Karpas-422 (cell line): Measurements from ENCODE around the gene MED13L. TPM values are rescaled to one million over a fixed set of nuclear protein-coding genes. Genes with fewer than 3 reads are reported as not detected.

Source experiments
- DNase-seq: peaks from one replicate; pipeline ENCODE4 v3.0.0-alpha.2; 2015
- H2AFZ ChIP-seq: fragments of 200-600 bp; sonication (generic); 2 replicates; pipeline ENCODE4 v1.6.1; 2014; ENCODE audit warnings: antibody characterized with exemption, low read length, mixed read lengths
- H3K27ac ChIP-seq: fragments of 200-600 bp; sonication (generic); 2 replicates; pipeline ENCODE4 v1.5.1; 2014; ENCODE audit warnings: mild to moderate bottlenecking, low read length, moderate library complexity
- H3K27me3 ChIP-seq: fragments of 200-600 bp; sonication (generic); 2 replicates; pipeline ENCODE4 v1.6.1; 2014; ENCODE audit warnings: low read length, mixed read lengths
- H3K36me3 ChIP-seq: fragments of 200-600 bp; sonication (generic); 2 replicates; pipeline ENCODE4 v1.6.1; 2014; ENCODE audit warnings: low read length, mixed read lengths; ENCODE audit not compliant: insufficient read depth
- H3K4me1 ChIP-seq: fragments of 200-600 bp; sonication (generic); 2 replicates; pipeline ENCODE4 v1.6.1; 2014; ENCODE audit warnings: mild to moderate bottlenecking, low read length, mixed read lengths
- H3K4me2 ChIP-seq: fragments of 200-600 bp; sonication (generic); 2 replicates; pipeline ENCODE4 v1.6.1; 2014; ENCODE audit warnings: low read length, low read depth, mild to moderate bottlenecking; ENCODE audit not compliant: poor library complexity, severe bottlenecking
- H3K4me3 ChIP-seq: fragments of 200-600 bp; sonication (generic); 2 replicates; pipeline ENCODE4 v1.5.1; 2014; ENCODE audit warnings: mild to moderate bottlenecking, antibody characterized with exemption, low read length, mixed read lengths
- H3K79me2 ChIP-seq: fragments of 200-600 bp; sonication (generic); 2 replicates; pipeline ENCODE4 v1.6.1; 2014; ENCODE audit warnings: mild to moderate bottlenecking, low read length, mixed read lengths
- H3K9ac ChIP-seq: fragments of 200-600 bp; sonication (generic); 2 replicates; pipeline ENCODE4 v1.6.0; 2014; ENCODE audit warnings: low read length
- H3K9me2 ChIP-seq: fragments of 200-600 bp; sonication (generic), shearing (Covaris generic); replicated peaks from 2 replicates; pipeline ENCODE4 v1.6.0; 2014; ENCODE audit warnings: mild to moderate bottlenecking, low read length, moderate library complexity; ENCODE audit not compliant: insufficient read depth
- H3K9me3 ChIP-seq: fragments of 300-700, 200-600 bp; sonication (generic); 2 replicates; pipeline ENCODE4 v1.6.1; 2014; ENCODE audit warnings: low read length, mixed read lengths
- H4K20me1 ChIP-seq: fragments of 200-600 bp; sonication (generic); 2 replicates; pipeline ENCODE4 v1.6.1; 2014; ENCODE audit warnings: mild to moderate bottlenecking, antibody characterized with exemption, low read length, low read depth; ENCODE audit not compliant: insufficient read depth
- total RNA-seq: library from RNA; depleted of rRNA; stranded (reverse); fragments of >200 nt; shearing (Covaris generic); gene quantifications from 2 replicates; pipeline ENCODE4 v1.2.3, GENCODE V29; 2014; ENCODE audit warnings: low replicate concordance

The MED13L gene
- total RNA-seq, 1 experiment from 2014 or later = 37.5 TPM

GRCh38 chr12:116000252-116000651, 277.2 kb downstream of the MED13L start:
- H3K79me2 ChIP-seq = no peaks in the 10 kb centered on the region
- no peaks in the 10 kb centered on the region for H3K36me3 ChIP-seq
- H3K9me2 ChIP-seq = no peaks in the 10 kb centered on the region
- no peaks in the 10 kb centered on the region for H3K27me3 ChIP-seq
- H3K4me1 ChIP-seq = peaks cover 5% of the 10 kb centered on the region
- H3K9me3 ChIP-seq = no peaks in the 10 kb centered on the region
- no peak overlapping the region for H3K27ac ChIP-seq
- no peak overlapping the region for H2AFZ ChIP-seq
- DNase-seq = no peak
- no peak overlapping the region for H3K4me3 ChIP-seq
- no peaks in the 10 kb centered on the region for H4K20me1 ChIP-seq
- H3K9ac ChIP-seq = no peak overlapping the region
- no peak overlapping the region for H3K4me2 ChIP-seq

- Histone ChIP-seq H4K20me1 (no peaks in the 10 kb centered on the region), H3K9ac (no peak overlapping the region), H3K9me3 (no peaks in the 10 kb centered on the region), H3K79me2 (no peaks in the 10 kb centered on the region), H3K4me2 (no peak overlapping the region), H2AFZ (no peak overlapping the region), H3K27ac (no peak overlapping the region), H3K36me3 (no peaks in the 10 kb centered on the region), H3K4me1 (peaks cover 5% of the 10 kb centered on the region), H3K27me3 (no peaks in the 10 kb centered on the region), H3K4me3 (no peak overlapping the region), H3K9me2 (no peaks in the 10 kb centered on the region)
- no peak for DNase-seq
Observed at GRCh38 chr12:115999582-115999981, 277.9 kb downstream of the MED13L start.

GRCh38 chr12:115998794-115999478, 278.6 kb downstream of the MED13L start:
- no peaks in the 10 kb centered on the region for H3K36me3 ChIP-seq
- no peak overlapping the region for H3K27ac ChIP-seq
- H4K20me1 ChIP-seq = no peaks in the 10 kb centered on the region
- no peak overlapping the region for H3K9ac ChIP-seq
- peaks cover 5% of the 10 kb centered on the region for H3K4me1 ChIP-seq
- no peak overlapping the region for H3K4me2 ChIP-seq
- no peaks in the 10 kb centered on the region for H3K9me3 ChIP-seq
- no peaks in the 10 kb centered on the region for H3K9me2 ChIP-seq
- no peak for DNase-seq
- H3K27me3 ChIP-seq = no peaks in the 10 kb centered on the region
- H3K79me2 ChIP-seq = no peaks in the 10 kb centered on the region
- no peak overlapping the region for H3K4me3 ChIP-seq
- H2AFZ ChIP-seq = no peak overlapping the region

GRCh38 chr12:115998119-115998633, 279.3 kb downstream of the MED13L start:
- Histone ChIP-seq H3K9me3 (no peaks in the 10 kb centered on the region), H2AFZ (no peak overlapping the region), H3K36me3 (no peaks in the 10 kb centered on the region), H3K9me2 (no peaks in the 10 kb centered on the region), H4K20me1 (no peaks in the 10 kb centered on the region), H3K79me2 (no peaks in the 10 kb centered on the region), H3K4me1 (peaks cover 5% of the 10 kb centered on the region), H3K4me2 (no peak overlapping the region), H3K27me3 (no peaks in the 10 kb centered on the region), H3K27ac (no peak overlapping the region), H3K9ac (no peak overlapping the region), H3K4me3 (no peak overlapping the region)
- peak; percentile 73 for DNase-seq

- Histone ChIP-seq H3K27me3 (no peaks in the 10 kb centered on the region), H3K36me3 (no peaks in the 10 kb centered on the region), H3K79me2 (no peaks in the 10 kb centered on the region), H3K9ac (no peak overlapping the region), H4K20me1 (no peaks in the 10 kb centered on the region), H2AFZ (no peak overlapping the region), H3K9me2 (no peaks in the 10 kb centered on the region), H3K9me3 (no peaks in the 10 kb centered on the region), H3K4me3 (no peak overlapping the region), H3K27ac (no peak overlapping the region), H3K4me2 (no peak overlapping the region), H3K4me1 (peaks cover 18% of the 10 kb centered on the region)
- no peak for DNase-seq
Observed at GRCh38 chr12:115993737-115994136, 283.8 kb downstream of the MED13L start.

- no peak overlapping the region for H3K4me2 ChIP-seq
- H3K4me1 ChIP-seq = peaks cover 26% of the 10 kb centered on the region
- H3K79me2 ChIP-seq = no peaks in the 10 kb centered on the region
- H2AFZ ChIP-seq = no peak overlapping the region
- H3K36me3 ChIP-seq = no peaks in the 10 kb centered on the region
- no peaks in the 10 kb centered on the region for H3K9me2 ChIP-seq
- H3K27ac ChIP-seq = no peak overlapping the region
- H3K27me3 ChIP-seq = no peaks in the 10 kb centered on the region
- no peak for DNase-seq
- H4K20me1 ChIP-seq = no peaks in the 10 kb centered on the region
- no peak overlapping the region for H3K9ac ChIP-seq
- H3K4me3 ChIP-seq = no peak overlapping the region
- no peaks in the 10 kb centered on the region for H3K9me3 ChIP-seq
Observed at GRCh38 chr12:115990241-115990640, 287.3 kb downstream of the MED13L start.

GRCh38 chr12:115988625-115989563, 288.6 kb downstream of the MED13L start:
- Histone ChIP-seq H3K9me2 (no peaks in the 10 kb centered on the region), H3K79me2 (no peaks in the 10 kb centered on the region), H3K4me1 (peaks cover 26% of the 10 kb centered on the region), H3K27ac (no peak overlapping the region), H3K9me3 (no peaks in the 10 kb centered on the region), H4K20me1 (no peaks in the 10 kb centered on the region), H3K9ac (no peak overlapping the region), H3K27me3 (no peaks in the 10 kb centered on the region), H3K36me3 (no peaks in the 10 kb centered on the region), H3K4me3 (no peak overlapping the region), H3K4me2 (peak overlapping the region; percentile 41), H2AFZ (no peak overlapping the region)
- no peak for DNase-seq

- peaks cover 26% of the 10 kb centered on the region for H3K4me1 ChIP-seq
- H3K9ac ChIP-seq = 0 out of 2 replicates have a peak overlapping the region, but pooled peaks have one; percentile 16
- no peak for DNase-seq
- H3K79me2 ChIP-seq = no peaks in the 10 kb centered on the region
- no peak overlapping the region for H2AFZ ChIP-seq
- H3K9me3 ChIP-seq = no peaks in the 10 kb centered on the region
- no peak overlapping the region for H3K27ac ChIP-seq
- no peaks in the 10 kb centered on the region for H3K36me3 ChIP-seq
- H3K4me2 ChIP-seq = peak overlapping the region; percentile 41
- no peak overlapping the region for H3K4me3 ChIP-seq
- H3K27me3 ChIP-seq = no peaks in the 10 kb centered on the region
- H4K20me1 ChIP-seq = no peaks in the 10 kb centered on the region
- H3K9me2 ChIP-seq = no peaks in the 10 kb centered on the region
Observed at GRCh38 chr12:115988212-115988611, 289.3 kb downstream of the MED13L start.
